H1 (cell line): ENCODE data around the gene DENND11. TPM values are rescaled to one million over a fixed set of nuclear protein-coding genes. Genes with fewer than 3 reads are reported as not detected.

ENCODE experiments used
- ASH2L ChIP-seq: fragments of 200-600, 300-600 bp; sonication (generic); IDR thresholded peaks from one replicate; pipeline ENCODE4 v1.7.1; 2017; ENCODE audit warnings: low read length
- BACH1 ChIP-seq: IDR thresholded peaks from 2 replicates; pipeline ENCODE4 v1.6.1; 2012; ENCODE audit warnings: low read length, improper control_type of control experiment
- CEBPB ChIP-seq: IDR thresholded peaks from 2 replicates; pipeline ENCODE4 v1.6.1; 2012; ENCODE audit warnings: low read depth, low read length
- CHD1 ChIP-seq: IDR thresholded peaks from 2 replicates; pipeline ENCODE4 v1.6.1; 2012; ENCODE audit warnings: low read depth, low read length, improper control_type of control experiment
- CREB1 ChIP-seq: IDR thresholded peaks from 2 replicates; pipeline ENCODE4 v1.6.1; 2012; ENCODE audit warnings: inconsistent platforms
- EGR1 ChIP-seq: IDR thresholded peaks from 2 replicates; pipeline ENCODE4 v1.6.1; 2011; ENCODE audit warnings: low read depth, low read length, borderline replicate concordance
- EP300 ChIP-seq, 2 experiments: IDR thresholded peaks; 1 replicate in 1 of 2; 2 replicates in 1 of 2; pipeline ENCODE4 v1.6.1; 2011 to 2012; ENCODE audit warnings: low read depth in 2 of 2, low read length in 2 of 2, mild to moderate bottlenecking in 2 of 2, borderline replicate concordance in 1 of 2, inconsistent platforms in 1 of 2, moderate library complexity in 1 of 2
- FOSL1 ChIP-seq: IDR thresholded peaks from 2 replicates; pipeline ENCODE4 v1.6.1; 2011; ENCODE audit warnings: mild to moderate bottlenecking, low read depth, low read length, moderate library complexity; ENCODE audit not compliant: insufficient read depth
- POLR2A ChIP-seq, 2 experiments: IDR thresholded peaks; 1 replicate in 1 of 2; 2 replicates in 1 of 2; pipeline ENCODE4 v1.6.1; 2011; ENCODE audit warnings: low read depth in 2 of 2, low read length in 2 of 2, mild to moderate bottlenecking in 2 of 2; ENCODE audit errors: control extremely low read depth in 1 of 2
- RFX5 ChIP-seq: IDR thresholded peaks from 2 replicates; pipeline ENCODE4 v1.6.1; 2011; ENCODE audit warnings: low read depth, low read length, improper control_type of control experiment, borderline replicate concordance
- RXRA ChIP-seq: IDR thresholded peaks from 2 replicates; pipeline ENCODE4 v1.6.1; 2011; ENCODE audit warnings: low read depth, mild to moderate bottlenecking, low read length, moderate library complexity; ENCODE audit not compliant: insufficient read depth
- SP1 ChIP-seq: IDR thresholded peaks from 2 replicates; pipeline ENCODE4 v1.6.1; 2011; ENCODE audit warnings: low read depth, low read length
- SP4 ChIP-seq: IDR thresholded peaks from 2 replicates; pipeline ENCODE4 v1.6.1; 2012; ENCODE audit warnings: low read length, inconsistent platforms
- TBP ChIP-seq: IDR thresholded peaks from 2 replicates; pipeline ENCODE4 v1.6.1; 2011; ENCODE audit warnings: low read depth, low read length, improper control_type of control experiment
- ZNF274 ChIP-seq: IDR thresholded peaks from 2 replicates; pipeline ENCODE4 v1.7.0; 2012; ENCODE audit warnings: low read length, borderline replicate concordance; ENCODE audit errors: extremely low read depth
- polyA plus RNA-seq, 7 experiments: library from polyadenylated mRNA; depleted of rRNA in 3 of 7; stranded (reverse) in 5 of 7; unstranded in 2 of 7; fragments of >200 nt in 5 of 7; fragments of 200-250 nt in 2 of 7; gene quantifications; 1 replicate in 5 of 7; 2 replicates in 1 of 7; 4 replicates in 1 of 7; pipeline versions ENCODE4 v1.2.1 to v1.2.3, GENCODE V29; 2011 to 2013; ENCODE audit warnings: missing spikeins in 2 of 7, mixed read lengths in 2 of 7
- total RNA-seq: library from RNA; stranded (reverse); fragmentation: NEBNext Ultra II Directional; extraction: Animal tissue kit (Norgen Biotek cat#: 25700); gene quantifications from 2 replicates; pipeline ENCODE4 v1.2.1, GENCODE V29; 2021
- TF ChIP-seq, protein P1 (sequence below), 3 experiments: IDR thresholded peaks; 1 replicate in 2 of 3; 2 replicates in 1 of 3; pipeline versions ENCODE4 v1.5.1 to v1.6.1; 2011; ENCODE audit warnings: low read length in 3 of 3, mild to moderate bottlenecking in 3 of 3, inconsistent platforms in 2 of 3, low read depth in 1 of 3, moderate library complexity in 1 of 3; ENCODE audit not compliant: insufficient read depth in 1 of 3; ENCODE audit errors: control extremely low read depth in 1 of 3
- TF ChIP-seq, protein P2 (sequence below): IDR thresholded peaks from 2 replicates; pipeline ENCODE4 v1.6.1; 2011; ENCODE audit warnings: low read depth, mild to moderate bottlenecking, low read length; ENCODE audit not compliant: insufficient read depth

Gene DENND11
- total and polyA plus RNA-seq, 2 of the 8 experiments (the other 6 are each of a cell fraction or from before 2014, with no cell fraction given), result 8.0 to 26.8 TPM

DNA sequence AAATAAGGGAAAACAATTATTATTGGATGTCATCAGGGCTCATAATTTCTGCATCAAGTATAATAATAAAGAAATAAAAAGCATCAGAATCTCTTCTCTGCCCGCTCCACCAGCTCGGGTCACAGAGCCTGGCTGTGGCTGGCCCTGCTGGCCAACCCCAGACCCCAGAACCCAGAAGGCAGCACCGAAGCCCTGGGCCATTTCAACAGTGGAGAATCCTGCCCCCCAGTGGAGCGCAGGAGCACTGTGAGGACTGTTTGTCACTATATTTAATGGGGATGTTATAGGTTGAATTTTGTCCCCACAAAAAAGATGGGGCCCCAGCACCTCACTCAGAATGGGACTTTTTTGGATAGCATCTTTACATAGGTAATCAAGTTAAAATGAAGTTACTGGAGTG lies 27.3 kb downstream of the DENND11 start (continued):
- TF ChIP-seq, protein P1, sequence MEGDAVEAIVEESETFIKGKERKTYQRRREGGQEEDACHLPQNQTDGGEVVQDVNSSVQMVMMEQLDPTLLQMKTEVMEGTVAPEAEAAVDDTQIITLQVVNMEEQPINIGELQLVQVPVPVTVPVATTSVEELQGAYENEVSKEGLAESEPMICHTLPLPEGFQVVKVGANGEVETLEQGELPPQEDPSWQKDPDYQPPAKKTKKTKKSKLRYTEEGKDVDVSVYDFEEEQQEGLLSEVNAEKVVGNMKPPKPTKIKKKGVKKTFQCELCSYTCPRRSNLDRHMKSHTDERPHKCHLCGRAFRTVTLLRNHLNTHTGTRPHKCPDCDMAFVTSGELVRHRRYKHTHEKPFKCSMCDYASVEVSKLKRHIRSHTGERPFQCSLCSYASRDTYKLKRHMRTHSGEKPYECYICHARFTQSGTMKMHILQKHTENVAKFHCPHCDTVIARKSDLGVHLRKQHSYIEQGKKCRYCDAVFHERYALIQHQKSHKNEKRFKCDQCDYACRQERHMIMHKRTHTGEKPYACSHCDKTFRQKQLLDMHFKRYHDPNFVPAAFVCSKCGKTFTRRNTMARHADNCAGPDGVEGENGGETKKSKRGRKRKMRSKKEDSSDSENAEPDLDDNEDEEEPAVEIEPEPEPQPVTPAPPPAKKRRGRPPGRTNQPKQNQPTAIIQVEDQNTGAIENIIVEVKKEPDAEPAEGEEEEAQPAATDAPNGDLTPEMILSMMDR (IDR thresholded peaks at IDR 0.05; ENCODE audit: control extremely low read depth in 1 of 3, insufficient read depth in 1 of 3, low read depth in 1 of 3, low read length in 3 of 3), result peak; percentile 74 to 82 (median 76)
- no peak for TF ChIP-seq BACH1
- TF ChIP-seq SP4, result no peak
- TF ChIP-seq SP1, result no peak
- no peak for TF ChIP-seq RFX5
- no peak for TF ChIP-seq FOSL1
- no peak for TF ChIP-seq EGR1
- TF ChIP-seq RXRA, result no peak
- TF ChIP-seq POLR2A (IDR thresholded peaks at IDR 0.05; ENCODE audit: control extremely low read depth in 1 of 2, low read depth in 2 of 2, low read length in 2 of 2), result no peak
- no peak for TF ChIP-seq CEBPB
- no peak for TF ChIP-seq CHD1
- no peak for TF ChIP-seq ASH2L
- no peak for TF ChIP-seq EP300 (IDR thresholded peaks at IDR 0.05; ENCODE audit: borderline replicate concordance in 1 of 2, low read depth in 2 of 2, low read length in 2 of 2)
- TF ChIP-seq ZNF274, result 0 out of 2 replicates have a peak, but pooled peaks have one; percentile 13
- TF ChIP-seq, protein P2, sequence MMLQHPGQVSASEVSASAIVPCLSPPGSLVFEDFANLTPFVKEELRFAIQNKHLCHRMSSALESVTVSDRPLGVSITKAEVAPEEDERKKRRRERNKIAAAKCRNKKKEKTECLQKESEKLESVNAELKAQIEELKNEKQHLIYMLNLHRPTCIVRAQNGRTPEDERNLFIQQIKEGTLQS, result no peak
- TF ChIP-seq CREB1, result no peak
- TF ChIP-seq TBP, result no peak
- TF ChIP-seq, all 59 proteins: peak for 3
